HG03575 (cell line): ENCODE results near the gene GLG1.

Source experiments
- ATAC-seq: cut with Tn5 transposase; IDR thresholded peaks from one replicate; pipeline ENCODE4 v1.9.1; 2021; ENCODE audit not compliant: unreplicated experiment, insufficient number of reproducible peaks, low FRiP score; ENCODE audit errors: extremely low read depth

The GLG1 gene

GRCh38 chr16:74578838-74579237 lies 28.1 kb downstream of the GLG1 start:
- no peak for ATAC-seq

DNA sequence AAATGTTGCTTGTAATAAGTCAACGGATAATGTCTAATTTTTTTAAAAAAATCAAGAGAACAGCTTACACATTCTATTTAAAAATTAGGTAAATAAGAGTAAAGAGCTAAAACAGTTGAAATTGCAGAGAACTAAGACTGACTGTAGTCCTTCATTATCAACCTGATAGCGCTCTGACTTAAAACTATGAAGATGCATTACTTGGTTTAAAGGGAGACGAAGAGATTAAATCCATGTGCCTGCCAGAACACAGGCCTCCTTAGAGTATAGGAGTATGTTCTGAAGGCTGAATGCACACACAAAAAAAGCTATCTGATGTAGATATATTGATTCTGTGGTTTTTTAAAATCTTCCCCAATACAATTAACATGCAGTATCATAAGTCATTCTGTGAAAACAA lies 28.5 kb downstream of the GLG1 start:
- no peak for ATAC-seq

- no peak for ATAC-seq
These were observed 29.0 kb downstream of the GLG1 start for GRCh38 chr16:74577882-74578366.

DNA sequence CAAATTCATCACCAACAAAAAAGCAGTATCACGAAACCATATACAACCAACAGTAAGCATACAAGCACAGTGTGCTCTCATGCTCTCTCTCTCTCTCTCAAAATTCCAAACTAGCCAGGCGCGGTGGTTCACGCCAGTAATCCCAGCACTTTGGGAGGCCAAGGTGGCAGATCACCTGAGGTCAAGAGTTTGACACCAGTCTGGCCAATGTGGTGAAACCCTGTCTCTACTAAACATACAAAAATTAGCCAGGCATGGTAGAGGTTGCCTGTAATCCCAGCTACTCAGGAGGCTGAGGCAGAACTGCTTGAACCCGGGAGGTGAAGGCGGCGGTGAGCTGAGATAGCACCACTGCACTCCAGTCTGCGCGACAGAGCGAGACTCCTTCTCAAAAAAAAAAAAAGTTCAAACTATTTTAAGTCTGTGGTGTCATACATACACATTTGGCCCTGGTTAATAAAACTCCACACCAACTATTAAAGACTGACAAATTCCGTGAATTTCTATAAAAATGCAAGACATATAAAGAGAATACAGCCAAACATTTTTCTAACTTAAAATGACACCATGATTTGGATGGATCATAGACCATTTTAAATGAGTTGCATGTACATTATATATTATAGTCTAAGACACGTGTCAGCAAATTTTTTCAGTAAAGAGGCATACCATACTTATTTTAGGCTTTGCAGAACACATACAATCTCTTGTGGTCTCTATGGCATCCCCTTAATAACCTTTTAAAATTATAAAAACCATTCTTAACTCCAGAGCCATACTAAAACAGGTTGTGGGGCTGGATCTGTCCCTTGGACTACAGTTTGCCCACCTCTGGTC lies 30.9 kb downstream of the GLG1 start:
- no peak for ATAC-seq

DNA sequence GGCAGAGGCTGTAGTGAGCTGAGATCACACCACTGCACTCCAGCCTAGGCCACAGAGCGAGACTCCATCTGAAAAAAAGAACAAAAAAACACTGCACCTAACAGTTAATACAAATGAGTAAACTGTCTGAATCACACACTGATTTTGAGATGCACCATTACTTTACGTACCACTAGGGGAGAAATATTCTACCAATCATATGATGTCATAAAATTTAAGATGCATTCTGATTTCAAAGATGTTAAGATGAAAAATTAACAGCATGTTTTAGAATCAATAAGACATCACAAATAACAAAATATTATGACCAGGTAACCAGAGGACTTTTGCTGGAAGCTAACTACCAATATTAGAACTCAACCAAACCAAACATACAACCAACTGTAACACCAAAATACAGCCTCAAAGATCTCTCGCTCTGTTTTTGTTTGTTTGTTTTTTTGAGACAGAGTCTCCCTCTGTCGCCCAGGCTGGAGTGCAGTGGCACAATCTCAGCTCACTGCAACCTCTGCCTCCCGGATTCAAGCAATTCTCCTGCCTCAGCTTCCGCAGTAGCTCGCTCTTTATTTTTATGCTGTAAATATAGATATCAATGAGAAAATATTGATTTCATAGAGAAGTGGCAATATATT lies 31.6 kb downstream of the GLG1 start:
- no peak for ATAC-seq

- ATAC-seq, result no peak
These were observed 32.8 kb downstream of the GLG1 start for GRCh38 chr16:74574146-74574545.

DNA sequence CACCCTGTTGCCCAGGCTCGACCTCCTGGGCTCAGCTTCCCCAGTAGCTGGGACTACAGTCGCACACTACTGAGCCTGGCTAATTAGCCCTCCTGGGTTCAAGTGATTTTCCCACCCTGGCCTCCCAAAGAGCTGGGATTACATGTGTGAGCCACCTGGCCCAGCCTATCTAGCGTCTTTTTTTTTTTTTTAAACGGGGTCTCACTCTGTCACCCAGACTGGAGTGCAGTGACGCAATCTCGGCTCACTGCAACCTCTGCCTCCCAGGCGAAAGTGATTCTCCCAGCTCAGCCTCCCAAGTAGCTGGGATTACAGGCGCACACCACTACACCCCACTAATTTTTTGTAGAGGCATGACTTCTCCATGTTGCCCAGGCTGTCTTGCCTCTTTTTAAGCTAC lies 33.3 kb downstream of the GLG1 start:
- ATAC-seq, result no peak

DNA sequence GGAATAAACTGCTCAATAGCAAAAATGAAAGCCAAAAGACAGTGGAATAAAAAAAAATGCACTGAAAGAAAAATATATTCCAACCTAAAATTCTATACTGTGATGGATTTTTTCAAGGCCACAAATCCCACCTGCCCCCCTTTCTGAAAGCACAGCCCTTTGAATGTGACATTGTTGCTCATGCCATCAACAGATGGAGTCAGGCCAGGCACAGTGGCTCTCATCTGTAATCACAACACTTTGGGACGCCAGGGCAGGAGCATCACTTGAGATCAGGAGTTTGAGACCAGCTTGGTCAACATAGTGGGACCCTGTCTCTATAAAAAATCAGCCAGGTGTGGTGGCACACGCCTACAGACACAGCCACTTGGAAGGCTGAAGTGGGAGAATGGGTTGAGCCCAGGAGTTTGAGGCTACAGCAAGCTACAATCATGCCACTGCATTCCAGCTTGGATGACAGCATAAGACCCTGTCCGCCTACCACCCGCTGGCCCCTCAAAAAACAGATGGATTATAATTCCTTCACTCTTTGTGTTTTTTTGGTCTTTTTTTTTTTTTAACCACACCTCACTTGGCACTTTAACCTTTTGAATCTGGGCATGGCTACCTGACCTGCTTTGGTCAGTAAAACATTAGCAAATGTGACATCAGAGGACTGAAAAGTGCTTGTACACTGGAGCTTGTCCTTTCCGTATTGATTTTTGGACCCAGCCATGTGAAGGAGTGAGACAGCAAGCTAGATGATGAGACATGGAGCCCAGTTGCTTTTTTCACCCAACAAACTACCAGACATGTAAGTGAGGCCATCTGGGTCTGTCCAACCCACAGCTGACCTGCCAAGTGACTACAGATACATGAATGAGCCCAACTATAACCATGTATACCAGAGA lies 36.3 kb downstream of the GLG1 start:
- ATAC-seq, result no peak

DNA sequence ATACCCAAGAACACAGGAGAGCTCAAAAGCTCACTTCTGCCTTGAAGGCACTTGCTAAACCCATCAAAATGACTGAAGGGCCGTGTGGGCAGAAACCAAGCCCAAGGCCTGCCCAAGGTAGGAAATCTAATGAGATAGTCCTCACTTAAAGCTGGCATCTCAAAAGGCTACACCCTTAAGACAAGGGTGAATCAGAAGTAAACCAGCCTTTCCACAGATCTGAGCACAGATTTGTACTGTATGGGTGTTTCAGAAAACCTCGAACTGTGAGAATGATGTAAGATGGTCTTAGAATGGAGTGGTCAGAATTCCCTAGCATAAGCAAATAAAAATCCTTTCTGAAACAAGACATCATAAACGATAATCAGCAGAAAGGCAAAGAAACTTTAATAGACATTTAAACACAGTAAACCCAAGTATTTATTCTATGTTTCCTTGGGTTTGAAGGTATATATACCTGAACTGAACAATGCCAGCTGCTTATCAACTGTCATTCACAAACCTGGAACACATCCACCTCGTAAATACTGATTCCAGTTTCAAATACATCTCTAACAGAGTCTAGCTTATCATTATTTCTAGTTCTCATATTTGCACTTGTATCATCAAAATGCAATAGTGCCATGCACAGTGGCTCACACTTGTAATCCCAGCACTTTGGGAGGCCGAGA lies 37.8 kb downstream of the GLG1 start:
- ATAC-seq, result no peak

DNA sequence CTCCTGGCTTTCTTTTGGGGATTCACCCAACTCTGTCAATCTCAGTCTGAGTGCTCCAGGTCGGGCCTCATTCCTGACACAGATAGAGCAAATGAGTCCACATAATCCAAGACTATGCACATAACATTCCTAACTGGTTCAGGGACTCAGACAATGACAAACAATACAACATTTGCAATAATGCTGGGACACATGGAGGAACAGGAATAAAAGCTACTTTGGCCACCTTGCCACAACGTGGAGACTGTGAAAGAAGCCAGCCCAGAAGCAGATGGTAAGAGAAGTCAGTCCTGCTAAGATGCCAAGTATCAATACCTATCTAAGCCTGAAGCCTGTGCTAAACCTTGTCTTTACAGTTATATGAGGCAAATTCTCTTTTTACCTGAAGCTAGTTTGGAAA lies 39.0 kb downstream of the GLG1 start:
- no peak for ATAC-seq

- ATAC-seq, result no peak
These were observed 41.5 kb downstream of the GLG1 start for GRCh38 chr16:74565378-74565777.

GRCh38 chr16:74564451-74564984 lies 42.4 kb downstream of the GLG1 start:
- no peak for ATAC-seq

- ATAC-seq, result no peak
These were observed 43.1 kb downstream of the GLG1 start for GRCh38 chr16:74563828-74564263.

- ATAC-seq, result no peak
These were observed 44.8 kb downstream of the GLG1 start for GRCh38 chr16:74562117-74562516.

- no peak for ATAC-seq
These were observed 45.3 kb downstream of the GLG1 start for GRCh38 chr16:74561626-74562025.

- ATAC-seq, result no peak
These were observed 46.0 kb downstream of the GLG1 start for GRCh38 chr16:74560912-74561311.

- no peak for ATAC-seq
These were observed 48.0 kb downstream of the GLG1 start for GRCh38 chr16:74558873-74559272.

DNA sequence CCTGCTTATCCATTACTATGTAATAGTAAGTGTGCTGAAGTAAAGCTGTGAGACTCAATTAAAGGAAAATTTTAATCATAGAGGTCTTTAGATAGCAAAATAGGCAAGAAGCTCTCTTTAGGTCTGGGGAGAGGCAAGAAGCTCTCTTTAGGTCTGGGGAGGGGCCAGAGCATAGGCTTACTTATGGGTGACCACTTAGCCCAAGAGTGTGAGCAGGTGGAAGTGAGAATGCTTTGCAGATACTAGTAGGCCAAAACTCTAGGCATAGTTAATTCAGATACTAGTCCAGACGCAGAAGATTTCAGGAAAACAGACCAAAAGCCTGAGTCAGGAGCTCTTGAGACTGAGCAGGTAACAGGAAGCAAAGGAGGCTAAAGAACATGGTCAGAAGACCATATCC lies 49.6 kb downstream of the GLG1 start:
- ATAC-seq, result no peak
